ENCODE measurements around the gene KLF6.

- TF ChIP-seq CTCF (conservative IDR thresholded peaks at IDR 0.05) (no peak), EZH2 (IDR thresholded peaks at IDR 0.05; ENCODE audit: low read depth) (no peak)
Observed at GRCh38 chr10:3800586-3800985, 15.6 kb upstream of the KLF6 start.
